H1 (cell line): ENCODE data around the gene RERE. TPM values are rescaled to one million over a fixed set of nuclear protein-coding genes. Genes with fewer than 3 reads are reported as not detected.

ENCODE experiments used
- CTCF ChIA-PET: fragments of 300-600 bp; sonication (Branson Sonifier 250); formaldehyde crosslinking; loops from one replicate; lab custom pipeline; 2021; ENCODE audit not compliant: partially characterized antibody; lab: Charles Lee
- POLR2A ChIA-PET: fragments of 300-600 bp; sonication (Branson Sonifier 250); formaldehyde crosslinking; loops from one replicate; lab custom pipeline; 2021; ENCODE audit warnings: inconsistent platforms; ENCODE audit not compliant: partially characterized antibody; lab: Charles Lee
- DNase-seq, 2 experiments: peaks; one replicate each; pipeline versions ENCODE4 v3.0.0 to v3.0.0-alpha.2; 2010 to 2022; ENCODE audit warnings: low spot score in 2 of 2, low read depth in 1 of 2, mixed read lengths in 1 of 2
- FAIRE-seq: peaks from 2 replicates; lab custom pipeline; 2011; peaks lifted over from hg19 to GRCh38; lab: Jason Lieb, UNC
- H2AFZ ChIP-seq: 2 replicates; pipeline ENCODE4 v1.8.1; 2012; ENCODE audit warnings: low read length, inconsistent platforms
- H2AK5ac ChIP-seq: 2 replicates; pipeline ENCODE4 v1.6.1; 2013; ENCODE audit warnings: low read depth, low read length
- H2BK120ac ChIP-seq: replicated peaks from 2 replicates; pipeline ENCODE3; 2013; ENCODE audit warnings: low read depth, low read length, inconsistent platforms
- H2BK12ac ChIP-seq: 2 replicates; pipeline ENCODE4 v1.6.1; 2013; ENCODE audit warnings: low read depth, low read length
- H2BK15ac ChIP-seq: 2 replicates; pipeline ENCODE4 v1.6.1; 2013; ENCODE audit warnings: low read length
- H2BK20ac ChIP-seq: 2 replicates; pipeline ENCODE4 v1.6.1; 2013; ENCODE audit warnings: low read length
- H2BK5ac ChIP-seq: 2 replicates; pipeline ENCODE4 v1.6.1; 2013; ENCODE audit warnings: low read depth, low read length
- H3K14ac ChIP-seq: 2 replicates; pipeline ENCODE4 v1.6.1; 2013; ENCODE audit warnings: inconsistent platforms; ENCODE audit not compliant: insufficient read length
- H3K18ac ChIP-seq: 2 replicates; pipeline ENCODE4 v1.6.1; 2013; ENCODE audit warnings: low read length; ENCODE audit errors: extremely low read depth
- H3K23ac ChIP-seq: 2 replicates; pipeline ENCODE4 v1.6.1; 2013; ENCODE audit warnings: inconsistent platforms; ENCODE audit not compliant: insufficient read length
- H3K23me2 ChIP-seq: 2 replicates; pipeline ENCODE4 v1.6.1; 2013; ENCODE audit warnings: low read depth, low read length
- H3K27ac ChIP-seq: 2 replicates; pipeline ENCODE4 v1.6.1; 2011; ENCODE audit warnings: low read depth, low read length, inconsistent platforms
- H3K27me3 ChIP-seq, 4 experiments: replicated peaks in 1 of 4; 1 replicate in 1 of 4; 2 replicates in 3 of 4; pipeline versions ENCODE4 v1.6.1 to v1.8.1; 2011 to 2013; ENCODE audit warnings: low read length in 3 of 4, mild to moderate bottlenecking in 3 of 4, inconsistent platforms in 2 of 4, mixed read lengths in 2 of 4, moderate library complexity in 1 of 4; ENCODE audit not compliant: control insufficient read depth in 3 of 4, insufficient read depth in 3 of 4; ENCODE audit errors: extremely low read depth in 1 of 4
- H3K36me3 ChIP-seq, 4 experiments: 2 replicates each; pipeline versions ENCODE4 v1.6.1 to v1.8.1; 2011 to 2013; ENCODE audit warnings: mild to moderate bottlenecking in 4 of 4, low read length in 3 of 4, moderate library complexity in 2 of 4, control low read depth in 1 of 4, inconsistent platforms in 1 of 4; ENCODE audit not compliant: insufficient read depth in 4 of 4, control insufficient read depth in 2 of 4
- H3K4ac ChIP-seq: replicated peaks from 2 replicates; pipeline ENCODE3; 2013; ENCODE audit warnings: low read length, low read depth, mixed read lengths, inconsistent platforms; ENCODE audit not compliant: insufficient read length
- H3K4me1 ChIP-seq, 4 experiments: replicated peaks in 1 of 4; 1 replicate in 1 of 4; 2 replicates in 3 of 4; pipeline versions ENCODE4 v1.6.1 to v1.8.1; 2011 to 2013; ENCODE audit warnings: low read length in 3 of 4, inconsistent platforms in 2 of 4, mixed read lengths in 1 of 4; ENCODE audit not compliant: insufficient read depth in 4 of 4, control insufficient read depth in 3 of 4
- H3K4me2 ChIP-seq, 2 experiments: 2 replicates each; pipeline versions ENCODE4 v1.6.1 to v1.8.1; 2011 to 2013; ENCODE audit warnings: low read depth in 2 of 2, low read length in 2 of 2, control low read depth in 1 of 2, inconsistent platforms in 1 of 2, mild to moderate bottlenecking in 1 of 2; ENCODE audit not compliant: insufficient read depth in 1 of 2
- H3K4me3 ChIP-seq, 4 experiments: fragments of 200-600, 300-600 bp in 1 of 4; sonication (generic), shearing (Covaris generic), sonication (Bioruptor Twin) in 1 of 4; 2 replicates each; pipeline versions ENCODE4 v1.5.1 to v1.8.1; 2011 to 2016; ENCODE audit warnings: low read length in 4 of 4, low read depth in 3 of 4, control low read depth in 2 of 4, inconsistent platforms in 2 of 4, mild to moderate bottlenecking in 2 of 4, mixed read lengths in 1 of 4, moderate library complexity in 1 of 4; ENCODE audit not compliant: insufficient read depth in 2 of 4; ENCODE audit errors: extremely low read depth in 1 of 4
- H3K56ac ChIP-seq: replicated peaks from 2 replicates; pipeline ENCODE3; 2013; ENCODE audit warnings: low read depth, mild to moderate bottlenecking, mixed read lengths, low read length, inconsistent platforms; ENCODE audit not compliant: insufficient read length
- H3K79me1 ChIP-seq: 2 replicates; pipeline ENCODE4 v1.6.1; 2013; ENCODE audit warnings: low read depth, low read length, control low read depth
- H3K79me2 ChIP-seq, 2 experiments: 2 replicates each; pipeline versions ENCODE4 v1.6.1 to v1.8.1; 2012 to 2013; ENCODE audit warnings: low read length in 2 of 2, mild to moderate bottlenecking in 2 of 2, inconsistent platforms in 1 of 2; ENCODE audit not compliant: insufficient read depth in 2 of 2, control insufficient read depth in 1 of 2
- H3K9ac ChIP-seq, 4 experiments: replicated peaks in 1 of 4; 1 replicate in 1 of 4; 2 replicates in 3 of 4; pipeline versions ENCODE4 v1.6.1 to v1.8.1; 2011 to 2013; ENCODE audit warnings: low read depth in 3 of 4, low read length in 3 of 4, control low read depth in 2 of 4, mild to moderate bottlenecking in 2 of 4, moderate library complexity in 2 of 4, inconsistent platforms in 1 of 4; ENCODE audit errors: extremely low read depth in 1 of 4
- H3K9me3 ChIP-seq, 2 experiments: 2 replicates each; pipeline versions ENCODE4 v1.6.1 to v1.8.1; 2012 to 2013; ENCODE audit warnings: mild to moderate bottlenecking in 2 of 2, moderate library complexity in 2 of 2, control low read depth in 1 of 2, inconsistent platforms in 1 of 2, low read depth in 1 of 2, low read length in 1 of 2, mixed read lengths in 1 of 2; ENCODE audit not compliant: insufficient read depth in 2 of 2
- H4K20me1 ChIP-seq, 2 experiments: replicated peaks in 1 of 2; 2 replicates each; pipeline versions ENCODE3 to v1.8.1; 2011 to 2013; ENCODE audit warnings: inconsistent platforms in 2 of 2, low read length in 2 of 2, mild to moderate bottlenecking in 1 of 2; ENCODE audit not compliant: insufficient read depth in 2 of 2, control insufficient read depth in 1 of 2
- H4K5ac ChIP-seq: 2 replicates; pipeline ENCODE4 v1.6.1; 2013; ENCODE audit warnings: low read length, low read depth, mixed read lengths, inconsistent platforms; ENCODE audit not compliant: insufficient read length
- H4K8ac ChIP-seq: 2 replicates; pipeline ENCODE4 v1.8.0; 2013; ENCODE audit warnings: mild to moderate bottlenecking, moderate library complexity, low read length, inconsistent platforms; ENCODE audit not compliant: insufficient read depth; ENCODE audit errors: extremely low read depth
- H4K91ac ChIP-seq: replicated peaks from 2 replicates; pipeline ENCODE3; 2013; ENCODE audit warnings: low read length, mixed read lengths, inconsistent platforms; ENCODE audit not compliant: insufficient read length
- BCL11A ChIP-seq, 2 experiments: IDR thresholded peaks; one replicate each; pipeline ENCODE4 v1.6.1; 2011; ENCODE audit warnings: low read depth in 2 of 2, low read length in 2 of 2, mild to moderate bottlenecking in 2 of 2
- SIX5 ChIP-seq: IDR thresholded peaks from 2 replicates; pipeline ENCODE4 v1.6.1; 2011; ENCODE audit warnings: mild to moderate bottlenecking, low read depth, low read length
- SRF ChIP-seq: IDR thresholded peaks from 2 replicates; pipeline ENCODE4 v1.6.1; 2011; ENCODE audit warnings: mild to moderate bottlenecking, low read depth, low read length, moderate library complexity
- TAF1 ChIP-seq: IDR thresholded peaks from 2 replicates; pipeline ENCODE4 v1.6.1; 2011; ENCODE audit warnings: mild to moderate bottlenecking, low read depth, low read length
- TBP ChIP-seq: IDR thresholded peaks from 2 replicates; pipeline ENCODE4 v1.6.1; 2011; ENCODE audit warnings: low read depth, low read length, improper control_type of control experiment
- WGBS, 2 experiments: shearing (Covaris generic) in 1 of 2; methylation state at CpG; one replicate each; pipeline versions ENCODE4 v1.1.6 to v1.1.7; 2013 to 2015; ENCODE audit warnings: low lambda C conversion rate in 2 of 2, mixed read lengths in 2 of 2, inconsistent platforms in 1 of 2, low coverage in 1 of 2, missing lambda C conversion rate in 1 of 2; ENCODE audit not compliant: insufficient replicate concordance in 2 of 2, insufficient coverage in 1 of 2, insufficient read length in 1 of 2; ENCODE audit errors: extremely low coverage in 1 of 2, missing lambda C conversion rate in 1 of 2; 5-methylcytosine and 5-hydroxymethylcytosine counted together
- polyA plus RNA-seq, 7 experiments: library from polyadenylated mRNA; depleted of rRNA in 3 of 7; stranded (reverse) in 5 of 7; unstranded in 2 of 7; fragments of >200 nt in 5 of 7; fragments of 200-250 nt in 2 of 7; gene quantifications; 1 replicate in 5 of 7; 2 replicates in 1 of 7; 4 replicates in 1 of 7; pipeline versions ENCODE4 v1.2.1 to v1.2.3, GENCODE V29; 2011 to 2013; ENCODE audit warnings: missing spikeins in 2 of 7, mixed read lengths in 2 of 7
- total RNA-seq: library from RNA; stranded (reverse); fragmentation: NEBNext Ultra II Directional; extraction: Animal tissue kit (Norgen Biotek cat#: 25700); gene quantifications from 2 replicates; pipeline ENCODE4 v1.2.1, GENCODE V29; 2021
- TF ChIP-seq, protein P1 (sequence below), 3 experiments: IDR thresholded peaks; 1 replicate in 2 of 3; 2 replicates in 1 of 3; pipeline versions ENCODE4 v1.5.1 to v1.6.1; 2011; ENCODE audit warnings: low read length in 3 of 3, mild to moderate bottlenecking in 3 of 3, inconsistent platforms in 2 of 3, low read depth in 1 of 3, moderate library complexity in 1 of 3; ENCODE audit not compliant: insufficient read depth in 1 of 3; ENCODE audit errors: control extremely low read depth in 1 of 3

The RERE gene
- total and polyA plus RNA-seq, 2 of the 8 experiments (the other 6 are each of a cell fraction or from before 2014, with no cell fraction given): 15.3 to 142 TPM

DNA sequence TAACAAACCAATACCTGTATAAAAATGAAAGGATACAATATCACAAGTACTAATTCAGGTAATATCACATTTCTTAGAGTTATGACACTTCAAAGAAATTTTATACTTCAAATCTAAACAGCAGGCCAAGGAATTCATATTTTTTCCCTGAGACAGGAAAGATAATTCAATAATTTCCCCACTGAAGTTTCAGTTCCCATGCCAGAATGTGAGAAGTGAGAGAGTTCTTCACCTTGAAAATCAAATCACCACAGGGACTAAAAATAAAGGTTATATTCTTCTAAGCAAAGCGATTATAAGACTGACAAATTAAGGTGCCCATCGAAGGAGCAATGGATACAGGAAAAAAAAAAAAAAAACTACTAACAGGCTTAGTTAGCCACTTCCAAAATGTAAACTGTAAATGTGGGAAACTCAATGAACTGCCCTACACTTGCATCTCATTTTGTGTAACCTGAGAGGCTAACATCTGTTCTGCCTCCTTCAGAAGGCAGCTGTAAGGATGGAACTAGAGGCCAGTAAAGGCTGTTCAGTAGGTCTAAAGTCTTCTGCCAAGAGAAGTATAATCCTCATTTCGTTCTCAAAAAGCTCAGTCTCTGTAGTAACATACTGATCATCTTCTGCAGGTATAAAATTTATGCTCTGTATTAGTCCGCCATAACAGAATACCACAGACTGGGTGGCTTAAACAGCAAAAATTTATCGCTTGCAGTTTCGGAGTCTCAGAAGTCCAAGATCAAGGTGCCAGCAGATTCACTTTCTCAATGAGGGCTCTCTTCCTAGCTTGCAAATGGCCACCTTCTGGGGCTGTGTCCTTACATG is 127.8 kb downstream of the RERE start:
- 0 out of 4 replicates have a peak overlapping the region, but pooled peaks of 1 of the 2 experiments have one; percentile 18 for H3K4me2 ChIP-seq
- H4K91ac ChIP-seq: no peak overlapping the region
- no peak overlapping the region for H3K23ac ChIP-seq
- POLR2A ChIA-PET: interaction anchor here (10.8 kb wide), 1 partner anchor 13 kb away, joined by 73 read pairs; no protein-coding TSS in a partner anchor
- peaks cover 34 to 98% of the 10 kb centered on the region in 2 experiments for H3K79me2 ChIP-seq
- H2AK5ac ChIP-seq: no peak overlapping the region
- no peak overlapping the region for H3K4ac ChIP-seq
- peaks cover 8% of the 10 kb centered on the region for H3K79me1 ChIP-seq
- no peak overlapping the region for H2BK5ac ChIP-seq
- TF ChIP-seq SIX5 (no peak), TBP (no peak), SRF (no peak), TAF1 (no peak), BCL11A (IDR thresholded peaks at IDR 0.05; ENCODE audit: low read depth in 2 of 2, low read length in 2 of 2) (no peak)
- TF ChIP-seq, protein P1, sequence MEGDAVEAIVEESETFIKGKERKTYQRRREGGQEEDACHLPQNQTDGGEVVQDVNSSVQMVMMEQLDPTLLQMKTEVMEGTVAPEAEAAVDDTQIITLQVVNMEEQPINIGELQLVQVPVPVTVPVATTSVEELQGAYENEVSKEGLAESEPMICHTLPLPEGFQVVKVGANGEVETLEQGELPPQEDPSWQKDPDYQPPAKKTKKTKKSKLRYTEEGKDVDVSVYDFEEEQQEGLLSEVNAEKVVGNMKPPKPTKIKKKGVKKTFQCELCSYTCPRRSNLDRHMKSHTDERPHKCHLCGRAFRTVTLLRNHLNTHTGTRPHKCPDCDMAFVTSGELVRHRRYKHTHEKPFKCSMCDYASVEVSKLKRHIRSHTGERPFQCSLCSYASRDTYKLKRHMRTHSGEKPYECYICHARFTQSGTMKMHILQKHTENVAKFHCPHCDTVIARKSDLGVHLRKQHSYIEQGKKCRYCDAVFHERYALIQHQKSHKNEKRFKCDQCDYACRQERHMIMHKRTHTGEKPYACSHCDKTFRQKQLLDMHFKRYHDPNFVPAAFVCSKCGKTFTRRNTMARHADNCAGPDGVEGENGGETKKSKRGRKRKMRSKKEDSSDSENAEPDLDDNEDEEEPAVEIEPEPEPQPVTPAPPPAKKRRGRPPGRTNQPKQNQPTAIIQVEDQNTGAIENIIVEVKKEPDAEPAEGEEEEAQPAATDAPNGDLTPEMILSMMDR (IDR thresholded peaks at IDR 0.05; ENCODE audit: control extremely low read depth in 1 of 3, insufficient read depth in 1 of 3, low read depth in 1 of 3, low read length in 3 of 3): no peak
- TF ChIP-seq, all 59 proteins: peak for 0
- 89% methylated on average over 6 of the region's 6 CpGs; no CpG with 5 or more reads in 1 of the 2 experiments for WGBS, 2 experiments
- no peak overlapping the region for H3K18ac ChIP-seq
- H3K9ac ChIP-seq: no peak overlapping the region
- FAIRE-seq: peak; percentile 24
- DNase-seq: no peak
- peaks cover 5 to 10% (median 6%) of the 10 kb centered on the region in 4 experiments; a peak in 4 of 7 replicates for H3K4me1 ChIP-seq
- H3K36me3 ChIP-seq: no peaks in the 10 kb centered on the region; a peak in 1 of 8 replicates
- no peak overlapping the region for H2AFZ ChIP-seq
- H3K27ac ChIP-seq: no peak overlapping the region
- H3K23me2 ChIP-seq: no peaks in the 10 kb centered on the region
- no peak overlapping the region for H4K8ac ChIP-seq
- no peak overlapping the region for H2BK15ac ChIP-seq
- H3K56ac ChIP-seq: no peak overlapping the region
- CTCF ChIA-PET: interaction anchor here (0.7 to 4.5 kb wide), 5 partner anchors 7 to 258 kb away, joined by 3 to 17 read pairs (median 4); no protein-coding TSS in a partner anchor
- H2BK20ac ChIP-seq: no peak overlapping the region
- H2BK12ac ChIP-seq: no peak overlapping the region
- H4K20me1 ChIP-seq: peaks cover 26 to 32% of the 10 kb centered on the region in 2 experiments
- no peak overlapping the region for H2BK120ac ChIP-seq
- no peak overlapping the region for H4K5ac ChIP-seq
- H3K27me3 ChIP-seq: no peaks in the 10 kb centered on the region
- H3K9me3 ChIP-seq: no peaks in the 10 kb centered on the region
- H3K4me3 ChIP-seq: no peak overlapping the region
- no peak overlapping the region for H3K14ac ChIP-seq
